GM12891 (cell line): Measurements from ENCODE around the gene ABRACL.

ENCODE experiments used
- PAX5 ChIP-seq: IDR thresholded peaks from 2 replicates; pipeline ENCODE4 v1.6.1; 2011; ENCODE audit warnings: low read length, moderate library complexity, mild to moderate bottlenecking; ENCODE audit not compliant: insufficient read depth, severe bottlenecking
- POLR2A ChIP-seq: IDR thresholded peaks from 2 replicates; pipeline ENCODE4 v1.6.1; 2011; ENCODE audit warnings: low read depth, low read length, control low read depth
- POLR2AphosphoS5 ChIP-seq: IDR thresholded peaks from 2 replicates; pipeline ENCODE4 v1.6.1; 2011; ENCODE audit warnings: low read depth, low read length, control low read depth

GRCh38 chr6:139091826-139092225, 63.3 kb downstream of the ABRACL start:
- TF ChIP-seq POLR2AphosphoS5 (no peak), POLR2A (no peak), PAX5 (no peak)
